Vagina (tissue), 2 donors: ENCODE data around the gene PPP2R5D.

Experiments
- CTCF ChIP-seq, 3 experiments: fragments of 450-650 bp in 2 of 3; fragments of 200-600 bp in 1 of 3; sonication (generic) in 1 of 3; IDR thresholded peaks; one replicate each; pipeline ENCODE4 v1.5.1; 2017 to 2019; ENCODE audit warnings: antibody characterized with exemption in 3 of 3, mild to moderate bottlenecking in 2 of 3, moderate library complexity in 2 of 3
- POLR2A ChIP-seq, 2 donors: fragments of 450-650 bp; IDR thresholded peaks; one replicate each; pipeline ENCODE4 v1.6.1; 2017; ENCODE audit warnings: antibody characterized with exemption in 2 of 2, mild to moderate bottlenecking in 2 of 2, moderate library complexity in 2 of 2

- TF ChIP-seq CTCF (IDR thresholded peaks at IDR 0.05) (no peak), POLR2A (IDR thresholded peaks at IDR 0.05) (no peak)
Measured at GRCh38 chr6:42966571-42966970, 17.8 kb upstream of the PPP2R5D start.
